Right atrium auricular region (tissue), 2 donors: ENCODE results near the gene PLBD1. TPM values are rescaled to one million over a fixed set of nuclear protein-coding genes. Genes with fewer than 3 reads are reported as not detected.

ENCODE experiments used
- DNase-seq: peaks from one replicate; pipeline ENCODE4 v3.0.0-alpha.2; 2019; ENCODE audit warnings: low spot score
- H3K27ac ChIP-seq, 2 donors: fragments of 200-600 bp; sonication (generic); 1 replicate in 1 of 2; 2 replicates in 1 of 2; pipeline ENCODE4 v1.5.1; 2016 to 2019
- H3K27me3 ChIP-seq, 2 donors: fragments of 200-600 bp; sonication (generic); one replicate each; pipeline versions ENCODE4 v1.5.1 to v1.6.0; 2017 to 2019
- H3K36me3 ChIP-seq: fragments of 200-600 bp; sonication (generic); one replicate; pipeline ENCODE4 v1.5.1; 2016
- H3K4me1 ChIP-seq, 2 donors: fragments of 200-600 bp; sonication (generic); one replicate each; pipeline versions ENCODE4 v1.5.1 to v1.6.0; 2017 to 2019
- H3K4me3 ChIP-seq, 2 donors: fragments of 200-600 bp; sonication (generic); 1 replicate in 1 of 2; 2 replicates in 1 of 2; pipeline ENCODE4 v1.5.1; 2017 to 2019; ENCODE audit warnings: mild to moderate bottlenecking in 1 of 2, moderate library complexity in 1 of 2
- H3K9me3 ChIP-seq, 2 donors: fragments of 200-600 bp; sonication (generic); one replicate each; pipeline ENCODE4 v1.5.1; 2019
- total RNA-seq, 2 donors: library from RNA; depleted of rRNA; stranded (reverse); fragments of >200 nt; gene quantifications; one replicate each; pipeline ENCODE4 v1.1.0, GENCODE V29; 2016
- TF ChIP-seq, protein P1 (sequence below), 2 donors: fragments of 200-600 bp; sonication (generic); IDR thresholded peaks; one replicate each; pipeline ENCODE4 v1.5.1; 2019; ENCODE audit warnings: antibody characterized with exemption in 2 of 2

The PLBD1 gene
- total RNA-seq, 2 donors from 2014 or later: 15.1 to 21.5 TPM

DNA sequence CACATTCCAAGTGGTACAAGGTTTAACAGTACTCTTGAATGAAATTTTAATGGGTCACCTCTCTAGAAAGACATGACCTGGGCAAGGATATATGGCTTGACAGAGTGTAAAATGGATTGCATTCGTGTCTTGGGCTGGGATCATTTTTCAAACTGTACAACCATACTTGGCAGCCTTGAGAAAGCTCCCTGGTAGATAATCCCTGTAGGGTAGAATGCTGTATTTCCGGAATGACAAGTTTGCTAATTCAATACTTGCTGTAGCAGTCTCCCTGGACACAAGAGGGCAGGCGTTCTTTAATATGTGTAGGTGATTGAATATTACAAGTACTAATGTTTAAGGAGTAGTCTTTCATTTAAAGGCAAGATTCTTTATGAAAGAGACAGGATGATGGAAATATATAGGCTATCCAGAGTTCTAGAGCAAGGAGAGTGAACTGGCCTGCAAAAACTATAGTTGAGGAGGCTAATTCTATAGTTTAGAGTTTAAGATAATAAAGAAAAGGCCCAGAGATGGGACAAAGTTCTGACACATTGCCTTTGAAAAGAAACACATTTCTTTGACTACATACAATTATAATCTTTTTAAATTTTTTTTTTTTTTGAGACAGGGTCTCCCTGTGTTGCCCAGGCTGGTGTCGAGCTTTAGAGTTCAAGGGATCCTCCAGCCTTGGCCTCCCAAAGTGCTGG, 53.4 kb downstream of the PLBD1 start:
- Histone ChIP-seq H3K9me3 (no peaks in the 10 kb centered on the region), H3K4me1 (no peaks in the 10 kb centered on the region), H3K27me3 (no peaks in the 10 kb centered on the region), H3K4me3 (no peak overlapping the region), H3K27ac (no peak overlapping the region), H3K36me3 (no peaks in the 10 kb centered on the region)
- DNase-seq: no peak
- TF ChIP-seq, protein P1, sequence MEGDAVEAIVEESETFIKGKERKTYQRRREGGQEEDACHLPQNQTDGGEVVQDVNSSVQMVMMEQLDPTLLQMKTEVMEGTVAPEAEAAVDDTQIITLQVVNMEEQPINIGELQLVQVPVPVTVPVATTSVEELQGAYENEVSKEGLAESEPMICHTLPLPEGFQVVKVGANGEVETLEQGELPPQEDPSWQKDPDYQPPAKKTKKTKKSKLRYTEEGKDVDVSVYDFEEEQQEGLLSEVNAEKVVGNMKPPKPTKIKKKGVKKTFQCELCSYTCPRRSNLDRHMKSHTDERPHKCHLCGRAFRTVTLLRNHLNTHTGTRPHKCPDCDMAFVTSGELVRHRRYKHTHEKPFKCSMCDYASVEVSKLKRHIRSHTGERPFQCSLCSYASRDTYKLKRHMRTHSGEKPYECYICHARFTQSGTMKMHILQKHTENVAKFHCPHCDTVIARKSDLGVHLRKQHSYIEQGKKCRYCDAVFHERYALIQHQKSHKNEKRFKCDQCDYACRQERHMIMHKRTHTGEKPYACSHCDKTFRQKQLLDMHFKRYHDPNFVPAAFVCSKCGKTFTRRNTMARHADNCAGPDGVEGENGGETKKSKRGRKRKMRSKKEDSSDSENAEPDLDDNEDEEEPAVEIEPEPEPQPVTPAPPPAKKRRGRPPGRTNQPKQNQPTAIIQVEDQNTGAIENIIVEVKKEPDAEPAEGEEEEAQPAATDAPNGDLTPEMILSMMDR (IDR thresholded peaks at IDR 0.05): peak in 1 of 2 donors; percentile 58

DNA sequence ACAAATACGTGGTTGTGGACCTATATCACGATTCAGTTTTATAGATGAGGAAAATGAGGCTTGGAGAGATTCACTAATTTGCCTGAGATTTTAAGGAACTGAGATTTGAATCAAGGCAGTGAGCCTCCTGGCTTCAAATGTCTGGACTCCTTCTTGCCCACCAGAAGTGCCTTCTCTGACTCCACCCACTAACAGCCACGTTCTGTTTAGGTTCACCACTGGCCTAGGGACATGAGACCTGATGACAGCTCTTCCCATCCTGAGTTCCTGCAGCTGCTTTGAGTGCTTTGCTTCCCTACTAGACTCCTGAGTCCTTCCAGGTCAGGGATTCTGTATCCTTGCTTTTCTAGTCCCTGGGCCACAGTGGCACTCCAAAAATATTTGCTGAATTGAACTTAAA, 57.1 kb downstream of the PLBD1 start:
- no peak for DNase-seq
- Histone ChIP-seq H3K9me3 (no peaks in the 10 kb centered on the region), H3K4me1 (no peaks in the 10 kb centered on the region), H3K27ac (no peak overlapping the region), H3K4me3 (no peak overlapping the region), H3K36me3 (peaks cover 5% of the 10 kb centered on the region), H3K27me3 (no peaks in the 10 kb centered on the region)
- TF ChIP-seq, protein P1 (IDR thresholded peaks at IDR 0.05): no peak

DNA sequence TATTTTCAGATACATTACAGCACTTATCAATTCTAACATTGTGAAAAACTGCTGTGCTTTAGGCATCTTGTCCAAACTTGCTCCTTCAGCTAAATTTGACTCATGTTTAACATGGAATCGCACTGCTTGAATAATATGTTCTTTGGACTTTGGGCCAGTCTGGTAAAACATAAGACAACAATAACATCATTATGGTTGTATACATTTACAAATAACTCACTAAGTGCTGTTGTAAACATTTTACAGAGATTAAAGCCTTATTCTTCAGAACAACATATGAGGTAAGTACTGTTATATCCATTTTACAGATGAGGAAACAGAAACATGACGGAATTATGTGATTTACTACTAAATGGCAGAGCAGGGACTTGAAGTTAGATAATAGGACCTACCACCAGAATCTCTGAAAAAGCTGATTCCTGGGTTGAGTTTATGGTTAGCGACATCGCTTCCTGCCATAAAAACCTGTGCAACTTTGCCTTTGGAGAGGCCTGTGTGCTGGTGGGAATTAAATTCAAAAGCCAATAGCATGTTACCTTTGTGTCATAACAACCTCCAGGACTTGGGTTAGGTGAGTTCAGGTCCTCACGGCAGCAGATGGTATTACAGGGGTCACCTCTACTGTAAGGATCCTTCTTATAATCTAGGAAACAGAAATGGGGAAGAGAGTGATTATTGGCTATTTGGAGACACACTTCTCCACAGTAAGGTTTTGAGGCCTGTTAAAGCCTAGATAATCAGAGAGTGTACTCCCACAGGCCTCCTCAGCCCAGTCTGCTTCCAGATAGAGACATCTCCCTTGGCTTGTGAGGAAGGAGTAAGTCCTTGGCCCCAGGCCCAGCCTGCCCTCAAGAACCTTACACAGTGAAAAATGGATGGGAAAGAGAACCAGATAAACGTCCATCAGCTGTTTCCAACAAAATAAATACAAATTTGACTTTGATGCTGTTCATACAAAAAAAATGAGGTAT, 61.8 kb downstream of the PLBD1 start:
- H3K27ac ChIP-seq: no peak overlapping the region
- no peak overlapping the region for H3K4me3 ChIP-seq
- TF ChIP-seq, protein P1 (IDR thresholded peaks at IDR 0.05): no peak
- no peaks in the 10 kb centered on the region for H3K27me3 ChIP-seq
- no peaks in the 10 kb centered on the region for H3K9me3 ChIP-seq
- DNase-seq: no peak
- H3K36me3 ChIP-seq: peaks cover 17% of the 10 kb centered on the region
- no peaks in the 10 kb centered on the region for H3K4me1 ChIP-seq

DNA sequence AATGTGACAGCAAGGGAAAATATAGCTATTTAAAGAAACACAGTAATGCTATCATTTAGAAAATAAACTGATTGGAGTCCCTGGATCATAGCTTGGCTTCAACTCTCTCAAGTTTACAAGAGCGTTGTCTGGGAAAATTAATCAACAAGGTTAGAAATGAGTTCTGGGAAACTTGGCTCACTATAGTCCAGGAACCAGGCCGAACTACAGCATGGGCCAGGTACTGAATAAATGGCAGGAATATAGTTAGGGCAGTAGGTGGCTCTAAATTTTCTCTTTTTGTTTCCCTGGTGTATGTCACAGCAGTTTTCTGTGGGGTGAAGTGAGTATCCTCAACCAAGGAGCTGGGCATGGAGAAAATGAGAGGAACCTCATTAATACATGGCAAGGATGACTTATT, 72.4 kb downstream of the PLBD1 start:
- H3K4me3 ChIP-seq: no peak overlapping the region
- peaks cover 68% of the 10 kb centered on the region for H3K36me3 ChIP-seq
- H3K27me3 ChIP-seq: no peaks in the 10 kb centered on the region
- H3K9me3 ChIP-seq: no peaks in the 10 kb centered on the region
- DNase-seq: no peak
- TF ChIP-seq, protein P1 (IDR thresholded peaks at IDR 0.05): no peak
- H3K4me1 ChIP-seq: no peaks in the 10 kb centered on the region
- H3K27ac ChIP-seq: no peak overlapping the region

DNA sequence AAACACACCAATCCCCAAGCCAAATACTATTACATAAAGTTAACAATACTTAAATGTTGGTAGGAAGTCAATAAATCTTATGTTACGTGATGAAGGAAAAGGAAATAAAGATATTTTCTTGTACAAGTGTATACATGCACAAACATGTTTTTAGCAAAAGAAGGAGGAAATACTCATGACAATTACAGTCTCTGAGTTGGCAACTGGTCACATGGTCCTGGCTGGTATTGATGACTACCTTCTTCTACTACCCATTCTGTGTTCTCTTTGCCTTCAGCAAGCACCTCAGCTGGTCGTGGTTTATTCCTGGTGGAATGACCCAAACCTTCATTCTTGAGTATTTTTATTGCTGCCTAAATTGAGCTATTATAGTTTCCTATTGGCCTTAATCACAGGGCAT, 84.8 kb downstream of the PLBD1 start:
- Histone ChIP-seq H3K27ac (no peak overlapping the region), H3K36me3 (peaks cover 75% of the 10 kb centered on the region), H3K4me1 (no peaks in the 10 kb centered on the region), H3K9me3 (no peaks in the 10 kb centered on the region), H3K4me3 (no peak overlapping the region), H3K27me3 (no peaks in the 10 kb centered on the region)
- no peak for DNase-seq
- TF ChIP-seq, protein P1 (IDR thresholded peaks at IDR 0.05): no peak
